GM10266 (cell line): ENCODE results near the gene FBLN2.

ENCODE experiments used
- DNase-seq: peaks from one replicate; pipeline ENCODE4 v3.0.0; 2012; ENCODE audit errors: extremely low spot score
- CTCF ChIP-seq: IDR thresholded peaks from 2 replicates; pipeline ENCODE4 v1.5.1; 2012; ENCODE audit warnings: mild to moderate bottlenecking, low read depth; ENCODE audit not compliant: control insufficient read depth, insufficient read depth; ENCODE audit errors: missing control alignments

FBLN2 gene

GRCh38 chr3:13595485-13595884 lies 46.6 kb downstream of the FBLN2 start:
- DNase-seq = no peak
- no peak for TF ChIP-seq CTCF

DNA sequence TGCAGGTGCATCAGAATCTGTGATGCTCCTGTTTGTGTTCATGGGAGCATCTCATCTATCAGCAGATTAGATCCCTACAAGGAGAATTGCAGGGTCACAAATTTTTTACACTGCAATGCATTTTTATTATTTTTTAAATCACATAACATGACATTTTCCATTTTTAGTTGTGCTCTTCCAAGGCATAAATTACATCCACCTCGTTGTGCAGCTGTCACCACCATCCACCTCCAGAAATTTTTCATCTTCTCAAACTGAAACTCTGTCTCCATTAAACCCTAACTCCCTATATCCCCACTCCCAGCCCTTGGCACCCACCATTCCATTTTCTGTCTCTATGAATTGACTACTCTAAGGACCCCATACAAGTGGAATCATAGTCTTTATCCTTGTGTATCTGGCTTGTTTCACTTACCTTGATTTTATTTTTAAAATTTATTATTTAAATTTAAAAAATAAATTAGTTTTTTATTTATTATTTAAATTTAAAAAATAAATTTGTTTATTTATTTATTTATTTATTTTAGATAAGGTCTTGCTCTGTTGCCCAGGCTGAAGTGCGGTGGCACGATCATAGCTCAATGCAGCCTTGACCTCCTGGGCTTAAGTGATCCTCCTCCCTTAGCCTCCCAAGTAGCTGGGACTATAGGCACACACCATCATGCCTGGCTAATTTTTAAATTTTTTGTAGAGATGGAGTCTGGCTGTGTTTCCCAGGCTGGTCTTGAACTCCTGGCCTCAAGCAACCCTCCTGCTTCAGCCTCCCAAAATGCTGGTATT lies 47.7 kb downstream of the FBLN2 start:
- DNase-seq = no peak
- TF ChIP-seq CTCF = no peak

- no peak for TF ChIP-seq CTCF
- DNase-seq = no peak
Observed at GRCh38 chr3:13597661-13598060, 48.7 kb downstream of the FBLN2 start.

- DNase-seq = no peak
- no peak for TF ChIP-seq CTCF
Observed at GRCh38 chr3:13598201-13598600, 49.3 kb downstream of the FBLN2 start.

DNA sequence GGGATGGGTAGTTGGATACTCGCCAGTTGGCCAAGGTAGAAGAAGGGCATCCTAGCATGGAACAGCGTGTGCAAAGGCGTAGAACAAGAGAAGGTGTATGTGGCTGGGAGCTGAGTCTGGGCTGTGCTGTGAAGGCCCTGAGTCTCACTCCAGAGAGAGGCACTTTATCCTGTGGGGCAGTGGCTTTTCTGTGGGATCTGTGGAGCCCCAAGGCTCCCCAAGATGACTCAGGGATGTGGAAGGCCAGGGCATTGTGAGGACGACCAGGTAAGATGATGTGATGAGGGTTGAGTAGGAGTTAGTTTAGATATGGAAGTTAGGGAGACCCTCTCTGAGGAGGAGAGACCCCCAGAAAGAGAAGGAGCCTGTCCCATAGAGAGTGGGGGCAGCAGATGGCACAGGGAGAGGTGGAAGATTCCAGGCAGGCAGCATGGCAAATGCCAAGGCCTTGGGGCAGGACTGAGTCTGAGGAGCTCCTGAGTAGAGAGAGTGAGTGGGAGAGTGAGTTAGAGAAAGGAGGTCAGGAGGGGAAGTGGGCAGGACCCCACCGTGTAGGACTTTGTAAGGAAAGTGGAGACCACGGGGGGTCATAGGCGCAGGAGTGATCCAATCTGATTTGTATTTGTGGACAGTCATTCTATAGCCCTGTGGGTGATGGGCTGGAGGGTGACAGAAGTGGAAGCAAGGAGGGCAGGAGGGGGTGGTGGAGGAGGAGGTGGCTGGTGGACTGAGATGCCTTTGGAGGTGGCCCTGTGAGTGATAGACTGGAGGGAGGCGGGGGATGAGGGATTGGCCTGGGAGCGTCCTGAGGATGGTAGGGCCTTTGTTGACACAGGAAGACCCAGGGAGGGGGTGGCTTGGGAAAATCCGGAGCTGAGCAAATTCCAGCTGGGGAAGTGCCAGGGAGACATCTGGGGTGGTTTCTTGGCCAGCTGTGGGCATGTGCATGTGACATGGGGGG lies 50.3 kb downstream of the FBLN2 start:
- TF ChIP-seq CTCF = no peak
- DNase-seq = no peak

GRCh38 chr3:13599887-13600450 lies 51.0 kb downstream of the FBLN2 start:
- no peak for TF ChIP-seq CTCF
- no peak for DNase-seq
